AG09319 (cell line): ENCODE data around the gene SLC25A45.

ENCODE experiments used
- DNase-seq: peaks from one replicate; pipeline ENCODE4 v3.0.0-alpha.2; 2010; ENCODE audit warnings: low read depth; ENCODE audit errors: extremely low read depth
- TF ChIP-seq, protein P1 (sequence below): IDR thresholded peaks from 2 replicates; pipeline ENCODE4 v1.5.1; 2011; ENCODE audit warnings: low read depth, mild to moderate bottlenecking, inconsistent platforms, low read length, moderate library complexity

Gene SLC25A45

DNA sequence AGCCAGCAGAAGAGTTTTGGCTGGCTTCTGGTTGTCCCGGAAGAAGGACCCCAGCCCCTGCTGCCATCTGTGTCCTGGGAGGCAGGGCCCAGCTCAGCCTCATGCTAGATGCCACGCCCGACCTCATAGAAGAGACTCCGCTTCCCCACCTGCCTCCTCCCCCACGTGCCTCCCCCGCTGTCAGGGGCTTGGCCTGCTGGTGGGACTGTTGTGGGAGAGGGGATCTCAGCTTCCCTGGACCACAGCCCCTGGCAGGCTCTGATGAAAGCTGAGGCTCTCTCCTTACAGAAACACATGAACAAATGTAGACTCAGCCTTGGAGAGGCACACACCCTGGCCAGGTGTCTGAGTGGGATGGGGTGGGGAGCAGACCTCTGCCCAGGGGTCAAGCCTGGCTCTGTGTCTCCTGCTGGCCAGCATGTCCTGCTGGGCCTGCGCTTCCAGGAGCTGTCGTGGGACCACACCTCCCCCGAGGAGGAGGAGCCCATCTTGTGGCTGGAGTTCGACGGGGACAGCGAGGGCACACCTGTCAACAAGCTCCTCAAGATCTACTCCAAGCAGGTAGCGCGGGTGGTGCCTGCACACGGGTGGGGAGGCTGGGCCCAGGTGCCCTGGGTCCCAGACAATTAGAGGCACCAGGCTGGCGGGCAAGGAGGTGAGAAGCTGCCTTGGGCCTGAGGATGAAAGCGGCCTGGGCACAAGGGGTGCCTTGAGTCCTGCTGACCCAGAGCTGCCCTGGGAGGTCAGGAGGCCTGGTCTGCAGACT lies 18.0 kb upstream of the SLC25A45 start:
- TF ChIP-seq, protein P1, sequence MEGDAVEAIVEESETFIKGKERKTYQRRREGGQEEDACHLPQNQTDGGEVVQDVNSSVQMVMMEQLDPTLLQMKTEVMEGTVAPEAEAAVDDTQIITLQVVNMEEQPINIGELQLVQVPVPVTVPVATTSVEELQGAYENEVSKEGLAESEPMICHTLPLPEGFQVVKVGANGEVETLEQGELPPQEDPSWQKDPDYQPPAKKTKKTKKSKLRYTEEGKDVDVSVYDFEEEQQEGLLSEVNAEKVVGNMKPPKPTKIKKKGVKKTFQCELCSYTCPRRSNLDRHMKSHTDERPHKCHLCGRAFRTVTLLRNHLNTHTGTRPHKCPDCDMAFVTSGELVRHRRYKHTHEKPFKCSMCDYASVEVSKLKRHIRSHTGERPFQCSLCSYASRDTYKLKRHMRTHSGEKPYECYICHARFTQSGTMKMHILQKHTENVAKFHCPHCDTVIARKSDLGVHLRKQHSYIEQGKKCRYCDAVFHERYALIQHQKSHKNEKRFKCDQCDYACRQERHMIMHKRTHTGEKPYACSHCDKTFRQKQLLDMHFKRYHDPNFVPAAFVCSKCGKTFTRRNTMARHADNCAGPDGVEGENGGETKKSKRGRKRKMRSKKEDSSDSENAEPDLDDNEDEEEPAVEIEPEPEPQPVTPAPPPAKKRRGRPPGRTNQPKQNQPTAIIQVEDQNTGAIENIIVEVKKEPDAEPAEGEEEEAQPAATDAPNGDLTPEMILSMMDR, result no peak

DNA sequence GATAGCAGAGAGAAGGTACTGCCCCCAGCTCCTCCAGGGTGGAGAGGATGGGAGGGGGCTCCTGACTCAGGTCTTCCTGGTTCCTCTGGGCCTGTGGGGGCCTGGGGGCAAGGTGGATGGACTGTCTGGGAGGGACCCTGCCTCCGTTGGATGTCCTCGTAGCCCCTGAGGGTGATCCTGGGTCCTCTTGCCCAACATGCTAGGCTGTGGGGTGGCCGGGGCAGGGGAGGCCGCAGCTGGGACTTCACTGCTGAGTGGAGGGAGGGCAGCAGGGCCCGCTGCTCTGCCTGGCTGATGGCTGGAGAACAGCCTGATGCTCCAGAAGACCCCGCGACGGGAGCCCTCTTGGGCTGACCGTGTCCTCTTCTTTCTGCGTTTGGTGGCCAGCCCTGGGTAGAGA lies 17.4 kb upstream of the SLC25A45 start:
- no peak for DNase-seq

More for the DNA sequence above, 18.0 kb upstream of the SLC25A45 start:
- DNase-seq, result no peak

DNA sequence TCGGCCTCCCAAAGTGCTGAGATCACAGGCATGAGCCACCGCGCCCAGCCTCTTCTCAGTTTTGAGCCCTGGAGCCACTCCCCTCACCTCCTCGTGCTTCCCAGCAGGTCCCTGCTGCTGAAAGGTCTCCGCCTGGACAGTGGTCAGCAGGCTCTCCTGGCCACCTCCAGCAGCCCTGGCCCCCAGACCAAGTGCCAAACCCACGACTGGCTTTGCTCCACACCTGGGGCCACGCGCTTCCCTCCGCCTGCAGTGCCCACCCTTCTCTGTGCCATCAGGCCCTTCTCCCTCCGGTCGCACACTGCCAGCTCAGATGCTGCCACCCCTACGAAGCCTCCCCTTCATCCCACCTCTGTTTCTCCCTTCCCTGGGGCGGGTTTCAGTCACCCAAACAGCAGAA lies 16.8 kb upstream of the SLC25A45 start:
- DNase-seq, result no peak
- TF ChIP-seq, protein P1, result no peak

More for the DNA sequence above, 17.4 kb upstream of the SLC25A45 start:
- TF ChIP-seq, protein P1, result no peak

DNA sequence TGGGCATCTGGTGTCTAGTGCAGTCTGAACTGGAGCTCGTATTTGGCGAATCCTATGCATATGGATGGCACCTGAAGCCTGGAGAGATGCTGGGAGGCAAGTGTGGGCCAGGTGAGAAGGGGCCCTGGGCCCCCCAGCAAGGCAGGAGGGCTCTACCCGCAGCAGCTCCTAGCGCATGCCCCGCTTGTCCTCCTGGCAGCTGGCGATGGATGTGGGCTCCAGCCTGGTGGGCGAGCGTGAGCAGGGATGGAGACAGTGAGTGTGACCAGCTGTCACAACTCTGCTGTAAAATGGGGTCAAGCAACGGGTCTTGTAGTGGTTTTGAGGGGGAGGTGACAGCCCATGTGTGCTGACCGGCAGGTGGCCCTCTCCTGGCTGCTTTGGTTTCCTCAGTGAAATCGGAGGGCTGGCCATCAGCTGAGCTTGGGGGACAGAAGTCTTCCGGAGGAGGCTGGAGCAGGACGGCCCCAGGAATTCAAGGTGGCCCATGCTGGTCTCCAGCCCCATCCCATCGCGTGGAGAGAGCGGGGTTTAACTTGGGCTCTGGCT lies 16.0 kb upstream of the SLC25A45 start:
- DNase-seq, result no peak
- TF ChIP-seq, protein P1, result no peak

DNA sequence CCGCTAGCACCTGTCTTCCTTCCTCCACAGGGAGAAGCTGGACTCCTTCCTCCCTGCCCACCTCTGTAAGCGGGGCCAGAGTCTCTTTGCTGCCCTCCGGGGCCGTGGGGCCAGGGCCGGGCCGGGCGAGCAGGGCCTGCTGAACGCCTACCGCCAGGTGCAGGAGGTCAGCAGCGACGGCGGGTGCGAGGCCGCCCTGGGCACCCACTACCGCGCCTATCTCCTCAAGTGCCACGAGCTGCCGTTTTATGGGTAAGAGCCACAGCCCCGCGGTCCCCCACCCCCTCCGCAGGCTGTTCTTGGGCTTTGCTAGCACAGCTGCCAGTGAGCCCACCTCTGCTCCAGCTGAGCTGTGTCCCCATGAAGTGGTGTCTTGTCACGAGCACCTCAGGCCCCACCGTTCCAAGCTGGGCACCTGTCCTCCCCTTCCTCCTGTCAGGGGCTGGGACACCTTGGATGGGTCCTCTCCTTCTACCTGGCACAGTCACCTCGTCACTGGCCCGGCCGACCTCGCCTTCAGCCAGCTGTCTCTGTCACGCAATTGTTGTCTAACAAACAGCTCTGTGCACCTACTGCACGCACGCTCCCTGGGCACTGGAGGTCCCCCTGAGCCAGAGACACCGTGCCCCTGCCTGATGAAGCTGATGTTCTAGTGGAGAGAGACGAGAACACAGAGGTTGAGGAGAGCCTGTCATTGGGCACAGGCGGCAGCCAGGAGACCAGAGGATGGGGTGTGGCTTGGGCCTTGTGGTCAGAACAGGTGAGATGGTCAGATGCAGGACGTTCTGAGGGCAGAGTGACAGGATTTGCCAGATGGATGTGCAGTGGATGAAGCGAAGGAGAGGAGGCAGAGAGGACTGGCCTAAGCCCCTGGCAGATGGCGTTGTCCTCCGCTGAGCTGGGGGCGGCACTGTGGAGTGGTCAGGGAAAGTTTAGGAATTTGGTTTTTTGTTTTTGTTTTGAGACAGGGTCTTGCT lies 14.6 kb upstream of the SLC25A45 start:
- TF ChIP-seq, protein P1, result no peak
- no peak for DNase-seq

DNA sequence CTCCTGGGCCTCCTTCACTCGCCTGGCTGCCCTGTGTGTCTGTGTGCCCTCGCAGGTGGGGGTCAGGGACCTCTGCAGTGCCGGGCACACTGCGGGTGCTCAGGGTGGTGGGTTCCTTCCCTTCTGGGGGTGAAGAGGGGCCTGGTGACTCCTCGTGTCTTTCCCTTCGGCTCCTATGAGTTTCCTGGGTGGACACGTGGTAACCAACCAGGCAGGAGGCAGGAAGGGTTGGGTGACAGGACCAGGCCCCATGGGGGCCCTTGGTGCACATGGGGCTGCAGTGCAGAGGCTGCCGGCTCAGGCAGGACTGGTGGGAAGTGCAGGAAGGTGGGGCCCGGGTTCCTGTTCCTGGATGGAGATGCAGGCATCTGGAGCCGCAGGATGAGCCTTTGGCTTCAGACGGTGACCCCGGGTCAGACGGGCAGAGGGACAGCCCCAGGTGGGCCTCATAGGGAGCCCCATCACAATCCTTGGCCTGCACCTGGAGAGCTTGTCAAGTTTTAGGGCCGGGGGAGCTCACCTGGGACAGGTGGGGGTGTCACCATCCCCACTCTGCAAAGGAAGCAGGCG lies 13.6 kb upstream of the SLC25A45 start:
- TF ChIP-seq, protein P1, result no peak
- DNase-seq, result no peak
